Neuron (in vitro differentiated cells): Measurements from ENCODE around the gene DBR1.

Experiments
- H2AFZ ChIP-seq: one replicate; pipeline ENCODE4 v1.6.1; 2013; ENCODE audit warnings: low read depth, mild to moderate bottlenecking, inconsistent platforms, low read length, moderate library complexity
- H3K27me3 ChIP-seq: one replicate; pipeline ENCODE4 v1.6.1; 2013; ENCODE audit warnings: low read length; ENCODE audit not compliant: insufficient read depth
- H3K36me3 ChIP-seq: one replicate; pipeline ENCODE4 v1.6.1; 2013; ENCODE audit warnings: low read length; ENCODE audit not compliant: insufficient read depth
- H3K4me1 ChIP-seq: one replicate; pipeline ENCODE4 v1.6.1; 2013; ENCODE audit warnings: low read length; ENCODE audit not compliant: insufficient read depth
- H3K4me3 ChIP-seq: 2 replicates; pipeline ENCODE4 v1.5.1; 2013; ENCODE audit warnings: mild to moderate bottlenecking, low read length, moderate library complexity
- H3K9me3 ChIP-seq: one replicate; pipeline ENCODE4 v1.6.1; 2013; ENCODE audit warnings: low read length

Gene DBR1

GRCh38 chr3:138127636-138128365 is 46.9 kb downstream of the DBR1 start:
- no peak overlapping the region for H3K4me3 ChIP-seq
- no peaks in the 10 kb centered on the region for H3K9me3 ChIP-seq
- H3K36me3 ChIP-seq, result no peaks in the 10 kb centered on the region
- H3K27me3 ChIP-seq, result peaks cover 3% of the 10 kb centered on the region
- no peaks in the 10 kb centered on the region for H3K4me1 ChIP-seq
- H2AFZ ChIP-seq, result no peak overlapping the region

GRCh38 chr3:138125548-138126221 is 49.0 kb downstream of the DBR1 start:
- Histone ChIP-seq H2AFZ (peak overlapping the region; percentile 3), H3K36me3 (no peaks in the 10 kb centered on the region), H3K4me3 (no peak overlapping the region), H3K9me3 (no peaks in the 10 kb centered on the region), H3K4me1 (no peaks in the 10 kb centered on the region), H3K27me3 (no peaks in the 10 kb centered on the region)

GRCh38 chr3:138124706-138125355 is 49.9 kb downstream of the DBR1 start:
- Histone ChIP-seq H3K4me3 (no peak overlapping the region), H3K9me3 (no peaks in the 10 kb centered on the region), H3K4me1 (no peaks in the 10 kb centered on the region), H2AFZ (no peak overlapping the region), H3K36me3 (no peaks in the 10 kb centered on the region), H3K27me3 (no peaks in the 10 kb centered on the region)

GRCh38 chr3:138124188-138124587 is 50.5 kb downstream of the DBR1 start:
- Histone ChIP-seq H3K4me3 (no peak overlapping the region), H2AFZ (no peak overlapping the region), H3K4me1 (no peaks in the 10 kb centered on the region), H3K36me3 (no peaks in the 10 kb centered on the region), H3K27me3 (no peaks in the 10 kb centered on the region), H3K9me3 (no peaks in the 10 kb centered on the region)

- Histone ChIP-seq H3K4me3 (no peak overlapping the region), H3K9me3 (no peaks in the 10 kb centered on the region), H2AFZ (no peak overlapping the region), H3K36me3 (no peaks in the 10 kb centered on the region), H3K4me1 (peaks cover 7% of the 10 kb centered on the region), H3K27me3 (no peaks in the 10 kb centered on the region)
Measured at GRCh38 chr3:138119423-138119766, 55.3 kb downstream of the DBR1 start.

GRCh38 chr3:138118612-138119422 is 55.9 kb downstream of the DBR1 start:
- no peak overlapping the region for H2AFZ ChIP-seq
- no peaks in the 10 kb centered on the region for H3K36me3 ChIP-seq
- H3K4me3 ChIP-seq, result no peak overlapping the region
- H3K27me3 ChIP-seq, result no peaks in the 10 kb centered on the region
- no peaks in the 10 kb centered on the region for H3K9me3 ChIP-seq
- H3K4me1 ChIP-seq, result peaks cover 13% of the 10 kb centered on the region

- peaks cover 8% of the 10 kb centered on the region for H3K36me3 ChIP-seq
- peak within 1 kb of the TSS; percentile 84 for H2AFZ ChIP-seq
- H3K9me3 ChIP-seq, result no peaks in the 10 kb centered on the region
- H3K4me1 ChIP-seq, result peaks cover 22% of the 10 kb centered on the region
- no peaks in the 10 kb centered on the region for H3K27me3 ChIP-seq
- peak within 1 kb of the TSS; percentile 93 for H3K4me3 ChIP-seq
Measured at GRCh38 chr3:138114988-138115971, 59.4 kb downstream of the DBR1 start, which contains the start of gene DZIP1L. Gene DZIP1L, minus strand, starts transcription at chr3:138115608. Its CDS starts 11,637 bp downstream, at chr3:138103971.

- H3K4me3 ChIP-seq, result peak overlapping the region; percentile 93
Measured at GRCh38 chr3:138114431-138114918, 60.2 kb downstream of the DBR1 start.

GRCh38 chr3:138113326-138113725 is 61.4 kb downstream of the DBR1 start:
- Histone ChIP-seq H3K36me3 (peaks cover 8% of the 10 kb centered on the region), H3K4me1 (peaks cover 22% of the 10 kb centered on the region), H3K27me3 (no peaks in the 10 kb centered on the region), H2AFZ (no peak overlapping the region), H3K4me3 (no peak overlapping the region), H3K9me3 (no peaks in the 10 kb centered on the region)

More at GRCh38 chr3:138114431-138114918, 60.2 kb downstream of the DBR1 start:
- H3K27me3 ChIP-seq, result no peaks in the 10 kb centered on the region
- H3K36me3 ChIP-seq, result peaks cover 8% of the 10 kb centered on the region
- peak overlapping the region; percentile 84 for H2AFZ ChIP-seq
- peaks cover 22% of the 10 kb centered on the region for H3K4me1 ChIP-seq
- no peaks in the 10 kb centered on the region for H3K9me3 ChIP-seq

- peaks cover 22% of the 10 kb centered on the region for H3K4me1 ChIP-seq
- H3K4me3 ChIP-seq, result no peak overlapping the region
- H2AFZ ChIP-seq, result no peak overlapping the region
- peaks cover 8% of the 10 kb centered on the region for H3K36me3 ChIP-seq
- no peaks in the 10 kb centered on the region for H3K9me3 ChIP-seq
- no peaks in the 10 kb centered on the region for H3K27me3 ChIP-seq
Measured at GRCh38 chr3:138112362-138112761, 62.4 kb downstream of the DBR1 start.
